DMS153 treated with DMSO at 0.1 percent for 48 hours (cell line): ENCODE data around the gene ZAP70.
"Not testable (repeated sequence)": the region's sequence is repeated elsewhere in the genome, so short reads cannot be mapped to it uniquely, and the experiment has no call there.

ENCODE experiments used
- DNase-seq: peaks from one replicate; lab custom pipeline; 2025; ENCODE audit not compliant: unreplicated experiment; lab: John Stamatoyannopoulos, UW

ZAP70 gene

GRCh38 chr2:97713296-97714083 is at the start of gene ZAP70:
TSS of gene ZAP70 (plus strand) at chr2:97713576. CDS start at chr2:97724037, 10,461 bp downstream.
- no peak for DNase-seq

DNA sequence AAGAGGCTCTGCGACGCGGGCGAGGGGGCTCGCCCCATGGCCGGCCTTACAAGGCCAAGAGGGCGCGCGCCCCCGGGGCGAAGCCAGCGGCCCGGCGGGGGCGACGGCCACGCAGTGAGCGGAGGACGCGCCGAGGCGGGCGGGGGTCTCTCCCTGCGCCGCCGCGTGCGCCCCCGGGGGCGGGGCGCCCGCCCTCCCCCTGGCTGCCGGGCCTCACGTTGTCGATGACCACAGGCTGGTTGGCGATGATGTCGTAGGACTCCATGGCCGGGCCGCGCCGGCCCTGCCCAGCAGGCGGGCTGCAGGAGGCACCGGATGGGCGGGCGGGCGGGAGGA is 49.8 kb upstream of the ZAP70 start:
- no peak for DNase-seq

DNA sequence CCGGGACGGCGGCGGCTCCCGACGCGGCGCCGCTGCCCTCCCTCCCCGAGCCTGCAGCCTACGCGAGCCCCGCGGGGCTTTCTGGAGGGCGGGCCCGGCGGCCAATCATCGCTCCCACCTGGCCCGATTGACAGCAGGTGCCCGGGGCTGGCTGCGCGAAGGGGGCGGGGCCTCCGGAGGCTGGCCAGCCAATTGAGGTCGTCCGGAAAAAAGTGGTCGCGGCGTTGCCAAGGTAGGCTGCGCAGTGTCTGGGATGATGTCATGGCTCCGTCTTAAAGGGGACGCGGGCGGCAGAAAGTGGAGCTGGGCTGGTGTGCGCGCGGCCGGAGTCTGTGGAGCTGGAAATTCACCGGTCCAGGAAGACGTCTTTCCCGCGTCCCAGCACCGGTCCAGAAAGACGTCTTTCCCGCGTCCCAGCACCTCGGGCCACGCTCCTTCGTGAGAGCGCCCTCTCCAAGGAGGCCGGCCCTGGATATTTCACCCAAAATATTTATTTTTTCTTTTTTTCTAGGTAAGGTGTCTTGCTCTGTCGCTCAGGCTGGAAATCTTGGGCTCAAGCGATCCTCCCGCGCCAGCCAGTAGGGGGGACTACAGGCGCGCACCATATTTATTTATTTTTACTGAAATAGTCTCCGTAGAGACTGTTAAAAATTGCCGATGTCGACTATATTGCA is 49.3 kb upstream of the ZAP70 start, which contains the start of gene ACTR1B:
TSS of gene ACTR1B (minus strand) at position 83 of the 674 bp plus-strand sequence. CDS start 154 bp downstream, outside the sequence.
- peak; percentile 99 for DNase-seq

DNA sequence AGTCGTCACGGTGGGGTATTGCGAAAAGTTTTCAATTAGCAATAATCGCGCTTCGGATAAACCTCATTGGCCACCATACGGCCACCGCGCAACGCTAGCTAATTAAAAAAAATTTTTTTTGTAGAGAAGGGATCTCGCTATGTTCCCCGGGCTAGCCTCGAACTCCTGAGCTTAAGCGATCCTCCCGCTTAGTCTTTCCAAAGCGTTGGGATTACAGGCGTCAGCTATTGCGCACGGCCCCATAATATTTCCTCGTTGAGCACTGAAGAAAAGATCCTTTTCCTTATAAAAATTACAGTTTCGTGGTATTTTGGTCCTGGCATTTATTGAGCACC is 48.8 kb upstream of the ZAP70 start:
- DNase-seq, result no peak

GRCh38 chr2:97669448-97669847 is 43.9 kb upstream of the ZAP70 start, which contains the start of gene C2orf92:
TSS of gene C2orf92 (plus strand) at chr2:97669713. CDS start at chr2:97669789, 76 bp downstream.
- no peak for DNase-seq

GRCh38 chr2:97670471-97670870 is 42.9 kb upstream of the ZAP70 start:
- DNase-seq, result no peak

DNA sequence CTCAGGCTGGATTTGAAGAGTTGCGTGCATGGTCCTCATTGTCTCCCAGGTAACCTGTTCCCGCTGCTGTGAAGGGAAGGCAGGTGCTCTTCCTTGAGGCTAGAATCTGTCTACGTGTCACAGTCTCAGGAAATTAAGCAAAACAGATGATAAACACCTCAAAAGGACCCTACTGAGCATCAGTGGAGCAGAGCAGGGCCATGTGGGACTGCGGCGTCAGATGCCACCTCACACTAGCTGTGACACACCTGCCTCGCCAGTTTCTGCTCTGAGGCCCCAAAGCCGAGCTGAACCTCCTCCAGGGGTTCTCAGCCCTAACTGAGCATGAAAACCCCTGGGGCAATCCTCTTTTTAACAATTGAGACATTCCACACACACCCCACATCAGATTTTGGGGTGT is 41.9 kb upstream of the ZAP70 start:
- no peak for DNase-seq

DNA sequence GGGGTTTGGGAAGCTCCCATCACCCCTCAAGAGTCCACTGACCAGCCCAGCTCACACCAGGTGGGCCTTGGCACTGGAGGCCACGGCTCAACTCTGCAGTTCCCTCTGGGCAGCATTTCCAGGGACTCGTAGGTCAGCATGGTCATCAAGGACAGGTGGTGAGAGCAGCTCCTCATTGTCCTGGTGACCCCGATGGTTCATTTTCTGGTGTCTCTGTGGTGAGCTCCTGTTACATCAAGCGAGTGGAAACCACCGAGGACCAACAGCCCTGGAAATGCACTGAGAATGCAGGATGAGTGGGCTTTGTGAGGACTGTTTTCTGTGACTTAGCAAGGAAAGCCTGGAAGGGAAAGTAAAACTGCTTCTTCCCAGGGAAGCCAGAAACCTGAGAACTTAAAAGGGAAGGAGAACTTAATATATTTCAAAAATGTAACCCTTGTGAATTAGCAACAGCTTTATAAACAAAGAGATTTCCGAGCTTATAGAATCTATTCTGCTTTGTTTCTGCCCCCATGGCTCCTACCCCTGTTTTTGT is 40.7 kb upstream of the ZAP70 start:
- not testable (repeated sequence) for DNase-seq

DNA sequence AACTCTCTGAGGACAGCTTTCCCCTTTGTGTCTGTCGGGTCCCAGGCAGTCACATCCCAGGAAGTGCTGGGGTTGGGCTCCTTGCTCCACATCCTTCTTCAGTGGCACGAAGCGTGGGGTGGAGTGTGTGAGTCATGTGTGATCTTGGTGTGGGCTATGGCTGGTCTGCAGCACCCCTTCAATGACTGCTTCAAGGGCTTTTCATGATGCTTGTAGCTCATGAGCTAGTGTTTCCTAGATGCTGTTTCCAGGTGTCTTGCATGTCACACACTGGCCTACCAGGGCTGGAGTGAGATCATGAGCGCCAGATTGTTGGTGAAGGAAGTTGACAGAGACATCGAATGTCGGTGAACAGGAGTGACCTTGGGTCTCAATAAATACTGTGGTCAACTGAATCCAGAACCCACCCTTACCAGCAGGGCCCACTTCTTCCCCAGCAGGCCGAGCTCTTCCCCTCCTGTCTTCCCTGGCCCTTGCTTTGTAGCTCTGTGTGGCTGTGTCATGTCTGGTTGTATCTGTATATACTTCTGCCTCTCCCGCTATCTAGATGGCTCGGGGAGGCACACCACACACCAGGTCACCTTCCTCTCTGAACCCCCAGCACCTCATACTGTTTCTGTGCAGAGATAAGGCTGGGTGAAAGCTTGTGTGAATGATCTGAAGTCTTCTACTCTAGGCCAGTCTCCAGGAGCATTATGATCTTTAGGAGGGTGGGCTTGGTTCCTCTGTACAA is 40.0 kb upstream of the ZAP70 start:
- no peak for DNase-seq

DNA sequence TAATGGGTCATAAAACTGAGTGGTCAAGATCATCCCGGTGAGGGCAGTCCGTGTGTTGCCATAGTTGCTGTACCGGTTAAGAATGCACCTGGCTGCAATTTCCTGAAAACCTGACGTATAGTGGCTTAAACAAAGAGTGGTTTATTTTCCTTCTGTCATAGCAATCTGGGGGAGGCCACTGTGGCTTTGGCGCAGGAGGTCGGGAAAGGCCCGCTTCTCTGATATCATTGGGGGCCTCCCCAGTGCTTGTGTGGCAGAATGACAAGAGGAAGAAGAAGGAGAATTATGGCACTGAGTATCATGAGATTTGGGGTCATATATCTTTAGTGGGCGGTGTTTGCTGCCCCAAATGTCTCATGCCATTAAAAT is 39.5 kb upstream of the ZAP70 start:
- no peak for DNase-seq

- DNase-seq, result no peak
These were observed 37.8 kb upstream of the ZAP70 start for GRCh38 chr2:97675430-97676113.

GRCh38 chr2:97676620-97677019 is 36.8 kb upstream of the ZAP70 start:
- DNase-seq, result no peak

DNA sequence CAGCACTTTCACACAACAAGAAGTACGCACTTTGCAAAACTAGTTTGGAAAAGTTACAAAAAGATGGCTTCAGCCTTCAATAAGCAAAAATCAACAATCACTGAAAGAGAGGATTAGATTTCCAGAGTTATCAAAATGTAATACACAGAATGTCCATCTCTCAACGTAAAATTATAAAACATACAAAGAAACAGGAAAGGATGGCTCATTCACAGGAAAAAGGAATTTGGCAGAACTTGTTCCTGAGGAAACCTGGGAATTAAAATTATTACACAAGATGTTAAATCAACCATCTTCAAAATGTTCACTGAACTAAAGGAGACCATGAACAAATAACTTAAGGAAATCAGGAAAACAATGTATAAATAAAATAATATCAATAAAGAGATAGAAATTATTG is 35.9 kb upstream of the ZAP70 start:
- DNase-seq, result no peak

DNA sequence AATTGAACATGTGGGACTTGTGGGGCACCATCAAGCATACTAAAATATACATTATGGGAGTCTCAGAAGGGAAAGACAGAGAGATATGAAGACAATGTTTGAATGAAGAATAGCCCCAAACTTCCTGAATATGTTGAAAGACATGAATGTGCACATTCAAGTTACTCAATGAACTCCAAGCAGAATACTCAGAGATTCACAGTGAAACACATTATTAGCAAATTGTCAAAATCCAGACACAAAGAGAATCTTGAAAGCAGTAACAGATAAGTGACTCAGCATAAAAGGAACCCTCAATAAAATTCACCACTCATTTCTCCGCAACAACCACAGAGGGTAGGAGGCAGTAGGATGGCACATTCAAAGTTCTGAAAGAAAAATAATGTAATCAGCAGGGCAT is 35.1 kb upstream of the ZAP70 start:
- DNase-seq, result no peak

- not testable (repeated sequence) for DNase-seq
These were observed 26.1 kb upstream of the ZAP70 start for GRCh38 chr2:97687235-97687634.

GRCh38 chr2:97688062-97688827 is 25.1 kb upstream of the ZAP70 start:
- no peak for DNase-seq

DNA sequence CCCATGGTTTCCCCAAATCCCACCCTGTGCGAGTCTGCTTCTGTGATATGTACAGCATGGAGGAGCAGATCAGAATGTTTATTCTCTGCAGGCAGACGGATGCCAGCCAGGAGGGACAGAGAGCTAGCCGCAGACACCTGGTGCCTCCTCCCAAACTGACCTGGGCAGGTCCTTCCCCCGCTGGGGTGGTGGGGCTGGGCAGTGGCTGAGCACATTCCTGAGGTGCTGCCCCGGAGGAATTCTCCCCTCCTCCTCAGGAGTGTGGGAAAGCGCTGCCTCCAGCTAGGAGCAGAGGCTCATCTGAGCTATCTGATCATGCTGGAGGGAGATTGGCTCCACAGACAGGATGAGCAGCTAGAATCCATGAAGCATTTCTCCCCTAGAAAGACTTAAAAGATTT is 22.2 kb upstream of the ZAP70 start:
- no peak for DNase-seq

DNA sequence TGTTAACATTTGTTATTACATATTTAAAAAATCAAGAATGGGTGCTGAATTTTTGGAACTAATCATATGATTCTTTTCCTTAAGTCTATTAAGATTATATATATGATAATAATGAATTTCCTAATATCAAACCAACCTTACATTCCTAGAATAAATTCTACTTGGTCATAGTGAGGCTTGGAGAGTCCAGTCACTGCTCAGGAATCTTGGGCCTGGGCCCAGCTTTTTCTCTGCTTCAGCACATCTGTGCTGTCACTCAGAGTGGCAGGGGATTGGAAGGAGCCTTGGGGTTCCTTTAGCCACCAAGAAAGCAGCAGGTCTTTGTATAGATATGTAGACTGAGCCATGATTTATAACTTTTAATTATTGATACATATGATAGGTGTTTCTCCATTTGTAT is 19.9 kb upstream of the ZAP70 start:
- DNase-seq, result no peak

DNA sequence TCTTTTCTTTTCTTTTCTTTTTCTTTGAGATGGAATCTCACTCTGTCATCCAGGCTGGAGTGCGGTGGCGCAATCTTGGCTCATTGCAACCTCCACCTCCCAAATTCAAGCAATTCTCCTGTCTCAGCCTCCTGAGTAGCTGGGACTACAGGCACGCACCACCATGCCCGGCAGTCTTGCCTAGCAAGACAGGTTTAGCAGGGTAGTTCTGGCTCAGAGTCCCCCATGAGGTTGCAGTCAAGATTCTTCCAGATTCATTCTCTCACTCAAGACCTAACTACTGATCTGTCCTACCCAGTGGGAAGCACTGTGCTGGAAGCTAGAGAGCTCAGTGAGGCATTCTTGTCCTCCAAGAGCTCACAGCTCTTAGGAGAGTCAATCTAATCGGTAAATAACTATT is 17.6 kb upstream of the ZAP70 start:
- DNase-seq, result no peak
